GM18502 (cell line): ENCODE measurements around the gene CACNA1H.

Source experiments
- ATAC-seq: cut with Tn5 transposase; IDR thresholded peaks from one replicate; pipeline ENCODE4 v1.9.1; 2021; ENCODE audit warnings: mild to moderate bottlenecking; ENCODE audit not compliant: unreplicated experiment, poor library complexity

CACNA1H gene

GRCh38 chr16:1206326-1206725 lies 53.4 kb downstream of the CACNA1H start:
- ATAC-seq: no peak

GRCh38 chr16:1206786-1207185 lies 53.9 kb downstream of the CACNA1H start:
- no peak for ATAC-seq

GRCh38 chr16:1208239-1208830 lies 55.4 kb downstream of the CACNA1H start:
- no peak for ATAC-seq

GRCh38 chr16:1209081-1209480 lies 56.2 kb downstream of the CACNA1H start:
- no peak for ATAC-seq

GRCh38 chr16:1210461-1210860 lies 57.6 kb downstream of the CACNA1H start:
- ATAC-seq: no peak

GRCh38 chr16:1211451-1212268 lies 58.8 kb downstream of the CACNA1H start:
- ATAC-seq: no peak

- no peak for ATAC-seq
These were observed 59.8 kb downstream of the CACNA1H start for GRCh38 chr16:1212616-1213194.

- no peak for ATAC-seq
These were observed 60.3 kb downstream of the CACNA1H start for GRCh38 chr16:1213231-1213630.

- ATAC-seq: no peak
These were observed 61.0 kb downstream of the CACNA1H start for GRCh38 chr16:1213796-1214372.

- ATAC-seq: no peak
These were observed 61.8 kb downstream of the CACNA1H start for GRCh38 chr16:1214719-1215118.

GRCh38 chr16:1215574-1216295 lies 62.8 kb downstream of the CACNA1H start:
- no peak for ATAC-seq

GRCh38 chr16:1216296-1216619 lies 63.4 kb downstream of the CACNA1H start:
- ATAC-seq: no peak

GRCh38 chr16:1216681-1217400 lies 63.9 kb downstream of the CACNA1H start:
- ATAC-seq: no peak

GRCh38 chr16:1217526-1217925 lies 64.6 kb downstream of the CACNA1H start:
- no peak for ATAC-seq

- ATAC-seq: no peak
These were observed 65.4 kb downstream of the CACNA1H start for GRCh38 chr16:1218061-1218929.

- no peak for ATAC-seq
These were observed 66.2 kb downstream of the CACNA1H start for GRCh38 chr16:1218930-1219611.

- ATAC-seq: no peak
These were observed 67.3 kb downstream of the CACNA1H start for GRCh38 chr16:1220098-1220728.
